Spleen (tissue), 7 donors: ENCODE results near the gene ACRV1.

Source experiments
- CTCF ChIP-seq, 11 experiments: fragments of 200-600 bp in 7 of 11; fragments of 450-650 bp in 4 of 11; sonication (generic) in 4 of 11; IDR thresholded peaks in 8 of 11; conservative IDR thresholded peaks in 3 of 11; 1 replicate in 7 of 11; 2 replicates in 4 of 11; pipeline versions ENCODE4 v1.4.0 to v1.8.0; 2016 to 2021; ENCODE audit warnings: antibody characterized with exemption in 11 of 11, inconsistent platforms in 4 of 11, mild to moderate bottlenecking in 1 of 11
- POLR2A ChIP-seq, 3 donors: fragments of 450-650 bp; IDR thresholded peaks; one replicate each; pipeline ENCODE4 v1.5.1; 2017; ENCODE audit warnings: antibody characterized with exemption in 3 of 3, mild to moderate bottlenecking in 1 of 3
- POLR2AphosphoS5 ChIP-seq, 3 donors: sonication (generic); formaldehyde crosslinking; IDR thresholded peaks; one replicate each; pipeline ENCODE4 v1.5.1; 2017; ENCODE audit warnings: antibody characterized with exemption in 3 of 3
- donor health status: DM: no; HTN: no; CAD: no; lungs with moderate emphysema.
- donor health status: DM: no; HTN: no; CAD: no.
- donor health status: DM: no; HTN: no; CAD: no.

DNA sequence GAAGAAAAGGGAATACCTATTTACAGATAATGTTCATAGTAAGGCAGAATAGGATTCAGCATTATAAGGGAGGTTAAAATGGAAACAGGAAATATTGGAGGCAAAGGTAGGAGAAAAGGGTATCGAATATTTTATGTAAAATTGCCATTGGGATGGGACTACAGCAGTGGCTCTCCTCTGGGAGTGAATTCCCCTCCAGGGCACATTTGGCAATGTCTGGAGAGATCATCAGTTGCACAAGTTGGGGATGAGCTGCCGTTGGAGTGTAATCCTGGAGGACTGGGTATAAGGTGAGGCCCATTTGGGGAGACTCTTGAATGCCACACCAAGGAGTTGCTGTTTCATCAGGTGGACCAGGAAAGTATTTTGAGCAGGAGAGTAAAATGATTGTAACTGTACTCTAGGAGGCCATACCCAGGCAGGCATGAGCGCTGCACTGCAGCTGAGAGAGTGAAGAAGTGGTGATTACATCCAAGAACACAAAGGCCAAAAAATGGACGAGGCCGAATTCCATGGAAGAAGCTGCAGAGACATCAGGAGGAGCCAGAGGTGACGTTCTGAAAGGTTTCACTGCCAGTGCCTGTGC lies 8.7 kb upstream of the ACRV1 start:
- TF ChIP-seq CTCF (IDR thresholded peaks at IDR 0.05 in 8 of 11, conservative IDR thresholded peaks at IDR 0.05 in 3 of 11) (no peak), POLR2AphosphoS5 (IDR thresholded peaks at IDR 0.05) (no peak), POLR2A (IDR thresholded peaks at IDR 0.05) (no peak)
